Esophagus (tissue), 2 donors: ENCODE results near the gene ALOX15. TPM values are rescaled to one million over a fixed set of nuclear protein-coding genes. Genes with fewer than 3 reads are reported as not detected.
A peak's percentile ranks its signal among the peaks of the same experiment; 100 is the strongest.

ENCODE experiments used
- H3K27ac ChIP-seq, 2 donors: one replicate each; pipeline ENCODE4 v1.5.1; 2013; ENCODE audit warnings: low read depth in 2 of 2, mild to moderate bottlenecking in 2 of 2, inconsistent platforms in 1 of 2, low read length in 1 of 2, moderate library complexity in 1 of 2
- H3K27me3 ChIP-seq, 2 donors: one replicate each; pipeline ENCODE4 v1.6.1; 2013; ENCODE audit warnings: low read length in 2 of 2, control low read depth in 1 of 2, mild to moderate bottlenecking in 1 of 2; ENCODE audit not compliant: insufficient read depth in 2 of 2, control insufficient read depth in 1 of 2
- H3K36me3 ChIP-seq, 2 donors: one replicate each; pipeline ENCODE4 v1.6.1; 2013; ENCODE audit warnings: low read length in 1 of 2; ENCODE audit not compliant: control insufficient read depth in 2 of 2, insufficient read depth in 2 of 2
- H3K4me1 ChIP-seq, 2 donors: one replicate each; pipeline ENCODE4 v1.6.1; 2013; ENCODE audit warnings: low read length in 1 of 2; ENCODE audit not compliant: control insufficient read depth in 2 of 2, insufficient read depth in 2 of 2
- H3K4me3 ChIP-seq, 2 donors: one replicate each; pipeline ENCODE4 v1.5.1; 2013; ENCODE audit warnings: low read length in 2 of 2, mild to moderate bottlenecking in 2 of 2, low read depth in 1 of 2, moderate library complexity in 1 of 2
- H3K9me3 ChIP-seq, 2 donors: one replicate each; pipeline ENCODE4 v1.6.1; 2013; ENCODE audit warnings: mild to moderate bottlenecking in 2 of 2, low read depth in 1 of 2, low read length in 1 of 2, moderate library complexity in 1 of 2; ENCODE audit not compliant: control insufficient read depth in 2 of 2, insufficient read depth in 1 of 2
- WGBS, 2 donors: extraction: QIAGEN DNeasy Blood & Tissue Kit; methylation state at CpG; one replicate each; pipeline ENCODE4 v1.1.7; 2013; 5-methylcytosine and 5-hydroxymethylcytosine counted together
- polyA plus RNA-seq, 2 donors: library from polyadenylated mRNA; stranded (reverse); fragments of 200-250 nt; gene quantifications; one replicate each; pipeline ENCODE4 v1.2.3, GENCODE V29; 2013
- donor health status: healthy with polysubstance abuse.
- donor health status: Bipolar disorder and iron deficiency.

Gene ALOX15
- polyA plus RNA-seq, 2 donors: 0.04 to 0.22 TPM

DNA sequence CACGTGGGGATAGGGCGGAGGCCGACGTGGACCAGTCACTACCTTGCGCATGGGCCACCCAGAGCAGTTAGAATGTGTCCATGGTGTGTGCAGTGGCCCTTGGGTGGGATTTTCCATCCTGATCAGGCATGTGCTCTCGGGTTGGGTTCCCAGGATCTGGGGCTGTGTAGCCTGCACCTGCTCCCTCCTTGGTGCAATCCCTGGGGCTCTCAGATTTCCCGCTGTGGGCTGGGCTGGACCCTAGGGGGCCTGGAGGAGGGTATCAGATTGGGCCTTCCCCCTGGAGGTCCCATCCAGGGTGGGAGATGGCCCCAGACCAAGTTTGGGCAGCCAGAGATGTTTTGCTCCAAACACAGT lies 55.9 kb downstream of the ALOX15 start:
- Histone ChIP-seq H3K4me1 (peaks cover 5% of the 10 kb centered on the region in 2 donors), H3K27me3 (peaks cover 0 to 3% of the 10 kb centered on the region in 2 donors)

DNA sequence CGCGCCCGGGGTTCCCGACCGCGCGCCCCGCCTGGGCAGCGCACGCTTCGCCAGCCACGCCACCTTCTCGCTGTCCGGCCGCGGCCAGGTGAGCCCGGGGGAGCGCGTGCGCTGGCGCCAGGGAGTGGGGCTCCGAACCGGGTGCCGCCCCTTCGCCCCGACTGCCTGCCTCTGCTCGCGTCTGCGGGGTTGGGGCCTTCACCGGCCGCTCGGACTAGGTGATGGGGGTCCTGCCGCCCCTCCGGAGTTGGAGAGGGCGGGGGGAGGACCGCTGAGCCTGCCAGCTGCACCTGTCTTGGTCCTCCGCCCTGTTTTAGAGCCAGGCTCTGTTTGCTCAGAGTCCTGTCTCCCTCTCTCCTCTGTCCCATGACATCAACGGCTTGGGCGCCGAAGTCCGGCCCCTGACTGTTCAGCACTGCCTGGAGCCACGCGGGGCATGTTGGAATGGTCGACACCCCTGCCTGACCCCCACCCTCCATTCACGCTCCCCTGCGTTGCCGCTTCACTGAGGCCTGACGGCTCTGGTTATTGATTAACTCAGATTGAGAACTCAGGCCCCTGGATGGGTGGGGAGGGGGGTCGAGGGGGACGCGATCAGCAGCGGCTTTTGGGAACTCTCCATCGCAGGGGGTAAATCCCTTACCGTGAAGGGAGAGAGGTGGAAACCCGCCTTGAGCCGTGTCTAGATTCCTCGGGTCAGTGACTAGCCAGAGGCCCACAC lies 56.4 kb downstream of the ALOX15 start:
- Histone ChIP-seq H3K9me3 (no peaks in the 10 kb centered on the region), H3K4me1 (peaks cover 5% of the 10 kb centered on the region in 2 donors), H3K36me3 (no peaks in the 10 kb centered on the region), H3K4me3 (peak overlapping the region; percentile 40 to 42), H3K27me3 (peaks cover 0 to 3% of the 10 kb centered on the region in 2 donors), H3K27ac (peak overlapping the region in 1 of 2 donors; percentile 47)
- WGBS, 2 donors: 20 to 21% methylated on average over 39 to 57 of the region's 57 CpGs

More for the DNA sequence above, 55.9 kb downstream of the ALOX15 start:
- Histone ChIP-seq H3K9me3 (no peaks in the 10 kb centered on the region), H3K36me3 (no peaks in the 10 kb centered on the region), H3K27ac (peak overlapping the region; percentile 32 to 47), H3K4me3 (peak overlapping the region in 1 of 2 donors; percentile 8)
- 70 to 73% methylated on average over 7 of the region's 7 CpGs for WGBS, 2 donors

DNA sequence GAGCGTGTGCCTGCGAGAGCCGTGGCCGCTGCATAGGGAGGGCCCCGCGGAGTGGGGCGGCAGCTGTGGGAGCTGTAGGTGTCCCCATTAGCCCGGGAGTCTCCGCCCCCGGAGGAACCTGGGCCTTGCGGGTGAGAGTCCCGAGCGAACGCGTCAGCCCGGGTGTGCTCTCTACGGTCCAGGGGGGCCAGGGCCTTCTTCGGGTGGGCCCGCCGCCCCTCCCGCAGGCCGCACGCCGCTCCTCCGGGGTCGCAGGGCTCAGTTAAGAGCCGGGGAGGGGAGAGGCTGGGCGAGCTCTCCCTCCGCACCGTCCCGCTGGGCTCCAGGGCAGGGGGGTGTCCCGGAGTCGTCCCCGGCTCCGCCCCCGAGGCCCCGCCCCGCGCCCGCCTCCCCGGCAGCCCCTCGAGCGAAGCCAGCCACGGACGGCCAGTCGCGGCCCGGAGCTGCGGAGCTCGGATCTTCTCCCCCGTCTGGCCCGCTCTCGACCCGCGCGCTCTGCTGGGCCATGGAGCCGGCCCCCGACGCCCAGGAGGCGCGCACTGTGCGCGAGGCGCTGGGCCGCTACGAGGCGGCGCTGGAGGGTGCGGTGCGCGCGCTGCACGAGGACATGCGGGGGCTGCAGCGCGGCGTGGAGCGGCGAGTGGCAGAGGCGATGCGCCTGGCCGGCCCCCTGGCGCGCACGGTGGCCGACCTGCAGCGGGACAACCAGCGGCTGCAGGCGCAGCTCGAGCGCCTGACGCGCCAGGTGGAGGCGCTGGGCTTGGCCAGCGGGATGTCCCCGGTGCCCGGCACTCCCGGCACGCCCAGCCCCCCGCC lies 57.2 kb downstream of the ALOX15 start, which contains the start of gene SMTNL2:
Gene SMTNL2, plus strand, starts transcription at position 429 of the 816 bp plus-strand sequence. Its CDS starts 77 bp downstream, at position 506.
- H3K4me3 ChIP-seq: peak within 1 kb of the TSS; percentile 40 to 48
- no peaks in the 10 kb centered on the region for H3K36me3 ChIP-seq
- peaks cover 5% of the 10 kb centered on the region in 2 donors for H3K4me1 ChIP-seq
- H3K27ac ChIP-seq: peak within 1 kb of the TSS; percentile 31 to 47
- H3K27me3 ChIP-seq: peaks cover 0 to 3% of the 10 kb centered on the region in 2 donors
- WGBS, 2 donors: 0 to 1% methylated on average over 68 to 100 of the region's 100 CpGs
- H3K9me3 ChIP-seq: no peaks in the 10 kb centered on the region

DNA sequence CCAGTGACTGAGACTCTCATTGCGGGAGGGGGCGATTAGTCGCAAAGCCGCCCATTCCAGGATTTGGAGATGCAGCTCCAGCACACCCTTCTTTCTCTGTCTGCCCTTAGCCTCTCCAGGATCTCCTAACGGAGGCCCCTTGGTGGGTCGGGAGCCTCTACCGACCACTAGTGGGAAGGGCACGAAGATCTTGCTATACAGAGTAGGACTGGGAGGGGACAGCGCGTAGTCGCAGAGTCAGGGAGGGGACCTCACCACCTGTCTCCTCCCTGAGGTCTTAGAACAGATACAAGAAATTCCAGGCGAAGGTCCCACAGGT lies 57.7 kb downstream of the ALOX15 start:
- peaks cover 5% of the 10 kb centered on the region in 2 donors for H3K4me1 ChIP-seq
- WGBS, 2 donors: 23 to 24% methylated on average over 12 of the region's 12 CpGs
- peaks cover 0 to 3% of the 10 kb centered on the region in 2 donors for H3K27me3 ChIP-seq
- H3K36me3 ChIP-seq: no peaks in the 10 kb centered on the region
- H3K9me3 ChIP-seq: no peaks in the 10 kb centered on the region
- peak overlapping the region; percentile 31 to 47 for H3K27ac ChIP-seq
- H3K4me3 ChIP-seq: peak overlapping the region; percentile 40 to 48

DNA sequence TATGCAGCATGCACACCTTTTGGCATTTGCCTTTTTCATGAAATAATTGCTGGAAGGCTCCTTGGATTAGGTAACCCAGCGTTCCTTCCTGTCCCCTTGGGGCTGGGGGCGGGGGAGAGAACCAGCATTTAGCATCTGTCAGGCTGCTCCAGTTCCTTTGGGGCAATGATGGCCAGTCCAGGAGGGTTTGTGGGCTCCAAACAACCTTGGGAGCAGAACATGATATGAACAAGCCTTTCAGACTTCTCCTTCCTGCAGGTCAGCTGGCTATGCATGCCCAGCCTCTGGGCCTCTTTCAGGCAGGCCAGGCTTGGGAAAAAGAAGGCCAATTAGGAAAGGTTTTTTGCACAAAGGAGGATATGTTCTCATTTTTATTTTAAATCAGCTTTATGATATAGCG lies 58.3 kb downstream of the ALOX15 start:
- H3K36me3 ChIP-seq: no peaks in the 10 kb centered on the region
- H3K4me1 ChIP-seq: peaks cover 5% of the 10 kb centered on the region in 2 donors
- no peaks in the 10 kb centered on the region for H3K9me3 ChIP-seq
- peaks cover 0 to 3% of the 10 kb centered on the region in 2 donors for H3K27me3 ChIP-seq
- 75 to 77% methylated on average over 3 of the region's 3 CpGs for WGBS, 2 donors
- H3K4me3 ChIP-seq: no peak overlapping the region
- H3K27ac ChIP-seq: no peak overlapping the region

DNA sequence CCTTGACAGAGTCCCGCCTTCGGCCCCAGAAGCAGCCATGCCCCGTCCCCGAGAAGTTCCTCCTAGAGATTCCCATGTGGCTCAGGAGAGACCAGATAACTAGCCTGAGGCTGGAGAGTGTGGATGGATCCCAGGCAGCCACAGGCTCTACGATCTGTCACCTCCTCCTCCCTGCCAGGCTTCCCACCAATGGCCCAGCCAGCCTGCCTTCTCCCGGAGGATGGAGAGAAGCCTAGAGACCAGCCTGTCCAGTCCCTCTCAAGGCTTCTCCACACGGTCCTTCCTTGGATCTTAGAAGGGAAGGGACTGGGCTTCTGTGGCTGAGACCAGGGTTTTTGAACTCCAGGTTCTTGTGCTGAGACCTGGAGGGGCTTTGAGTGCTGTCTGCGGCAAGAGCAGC lies 58.8 kb downstream of the ALOX15 start:
- Histone ChIP-seq H3K27me3 (peaks cover 0 to 3% of the 10 kb centered on the region in 2 donors), H3K27ac (no peak overlapping the region), H3K4me3 (no peak overlapping the region), H3K4me1 (peaks cover 5% of the 10 kb centered on the region in 2 donors), H3K9me3 (no peaks in the 10 kb centered on the region), H3K36me3 (no peaks in the 10 kb centered on the region)
- 80 to 85% methylated on average over 8 of the region's 8 CpGs for WGBS, 2 donors

DNA sequence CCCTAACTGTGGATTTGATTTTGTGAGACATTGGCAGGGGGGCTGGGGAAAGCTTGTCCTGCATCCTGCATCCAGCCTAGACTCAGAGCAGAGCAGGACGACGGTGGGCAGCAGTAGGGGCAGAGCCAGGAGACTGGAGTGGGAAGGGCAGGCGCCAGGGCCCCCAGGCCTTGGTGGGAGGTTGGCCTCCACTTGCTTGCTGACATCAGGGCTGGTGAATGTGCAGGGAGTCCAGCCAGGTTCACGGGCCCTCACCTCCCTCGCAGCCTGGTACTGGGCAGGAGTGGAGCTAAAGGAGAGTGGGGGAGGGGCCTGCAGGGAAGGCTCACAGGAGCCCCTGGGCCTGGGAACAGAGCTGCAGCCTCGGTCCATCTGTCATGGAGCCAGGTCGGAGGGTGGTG lies 59.4 kb downstream of the ALOX15 start:
- Histone ChIP-seq H3K27me3 (peaks cover 0 to 3% of the 10 kb centered on the region in 2 donors), H3K9me3 (no peaks in the 10 kb centered on the region), H3K4me1 (peaks cover 5% of the 10 kb centered on the region in 2 donors), H3K36me3 (no peaks in the 10 kb centered on the region), H3K4me3 (no peak overlapping the region), H3K27ac (no peak overlapping the region)
- 55 to 62% methylated on average over 7 of the region's 7 CpGs for WGBS, 2 donors

Other genes with a start within 250 kb of the ALOX15 start
- gene SPNS3, start 207.7 kb downstream of the ALOX15 start, polyA plus RNA-seq: 1 to 10 TPM in 1 of 2 donors, under 1 TPM in 1; 0.36 to 1.3 TPM
- gene SPNS2, start 142.8 kb downstream of the ALOX15 start, polyA plus RNA-seq: 100 to 1,000 TPM in 1 of 2 donors, 10 to 100 TPM in 1; 95.3 to 238 TPM
- gene MYBBP1A, start 86.3 kb downstream of the ALOX15 start, polyA plus RNA-seq: 10 to 100 TPM; 32.6 to 44.8 TPM
- 10 to 100 TPM; 49.5 to 72.3 TPM for gene GGT6, start 81.1 kb downstream of the ALOX15 start, polyA plus RNA-seq
- 1 to 10 TPM in 1 of 2 donors, under 1 TPM in 1; 0.53 to 1.4 TPM for gene SMTNL2, start 57.1 kb downstream of the ALOX15 start, polyA plus RNA-seq
- 10 to 100 TPM; 19.2 to 29.8 TPM for gene PELP1, start 62.5 kb upstream of the ALOX15 start, polyA plus RNA-seq
- gene ARRB2, start 69.0 kb upstream of the ALOX15 start, polyA plus RNA-seq: 10 to 100 TPM; 10.6 TPM
- 10 to 100 TPM; 29.8 to 31.1 TPM for gene MED11, start 89.8 kb upstream of the ALOX15 start, polyA plus RNA-seq
- under 1 TPM; 0.82 to 0.96 TPM for gene ZMYND15, start 98.2 kb upstream of the ALOX15 start, polyA plus RNA-seq
- 10 to 100 TPM; 10.9 to 20.3 TPM for gene CXCL16, start 98.2 kb upstream of the ALOX15 start, polyA plus RNA-seq
- under 1 TPM in 1 of 2 donors, not detected in 1; 0.07 TPM for gene TM4SF5, start 130.2 kb upstream of the ALOX15 start, polyA plus RNA-seq
- 1 to 10 TPM; 1.3 to 1.5 TPM for gene VMO1, start 144.7 kb upstream of the ALOX15 start, polyA plus RNA-seq
- under 1 TPM in 1 of 2 donors, not detected in 1; 0.38 TPM for gene GLTPD2, start 147.3 kb upstream of the ALOX15 start, polyA plus RNA-seq
- gene PSMB6, start 154.5 kb upstream of the ALOX15 start, polyA plus RNA-seq: 100 to 1,000 TPM; 110 to 248 TPM
- 10 to 100 TPM; 66.9 to 67.4 TPM for gene PLD2, start 165.5 kb upstream of the ALOX15 start, polyA plus RNA-seq
- 100 to 1,000 TPM in 1 of 2 donors, 10 to 100 TPM in 1; 86.1 to 161 TPM for gene MINK1, start 191.7 kb upstream of the ALOX15 start, polyA plus RNA-seq